ENCODE measurements around the gene DNAJC15.
"Not testable (repeated sequence)": the region's sequence is repeated elsewhere in the genome, so short reads cannot be mapped to it uniquely, and the experiment has no call there.

- TF ChIP-seq YY1 (IDR thresholded peaks at IDR 0.05; ENCODE audit: insufficient read depth, insufficient read length); ZNF274 (IDR thresholded peaks at IDR 0.05; ENCODE audit: low read depth, low read length); SUZ12 (IDR thresholded peaks at IDR 0.05; ENCODE audit: extremely low read depth, insufficient read depth, insufficient read length): not testable (repeated sequence)
Measured at GRCh38 chr13:42991233-42991897, 32.0 kb upstream of the DNAJC15 start.
